HEK293T (cell line): ENCODE data around the gene ITGB2.

Source experiments
- CTCF ChIA-PET: fragments of 350-600 bp; formaldehyde crosslinking; extraction: SDS; loops from one replicate; lab custom pipeline; 2021; ENCODE audit warnings: antibody characterized with exemption, inconsistent platforms; lab: Yijun Ruan, JAX
- POLR2A ChIA-PET: fragments of 350-600 bp; formaldehyde crosslinking; extraction: SDS; loops from one replicate; lab custom pipeline; 2020; ENCODE audit warnings: antibody characterized with exemption, inconsistent platforms; lab: Yijun Ruan, JAX
- DNase-seq: peaks from one replicate; pipeline ENCODE4 v3.0.0; 2012; ENCODE audit warnings: mixed read lengths; ENCODE audit errors: extremely low spot score
- ARNT ChIP-seq: fragments of 450-650 bp; IDR thresholded peaks from 2 replicates; pipeline ENCODE4 v1.6.1; 2017; ENCODE audit warnings: mild to moderate bottlenecking
- BHLHE40 ChIP-seq: fragments of 450-650 bp; IDR thresholded peaks from 2 replicates; pipeline ENCODE4 v1.6.1; 2016; ENCODE audit warnings: mild to moderate bottlenecking, moderate library complexity, borderline replicate concordance
- CTBP1 ChIP-seq: fragments of 450-650 bp; IDR thresholded peaks from 2 replicates; pipeline ENCODE4 v1.6.1; 2016; ENCODE audit warnings: borderline replicate concordance
- ELF4 ChIP-seq: fragments of 450-650 bp; IDR thresholded peaks from 2 replicates; pipeline ENCODE4 v1.6.1; 2017; ENCODE audit warnings: antibody characterized with exemption
- FOXA1 ChIP-seq: fragments of 450-650 bp; IDR thresholded peaks from 2 replicates; pipeline ENCODE4 v1.6.1; 2016; ENCODE audit warnings: mild to moderate bottlenecking
- FOXK2 ChIP-seq: fragments of 450-650 bp; IDR thresholded peaks from 2 replicates; pipeline ENCODE4 v1.6.1; 2016; ENCODE audit warnings: mild to moderate bottlenecking
- FOXM1 ChIP-seq: fragments of 450-650 bp; IDR thresholded peaks from 2 replicates; pipeline ENCODE4 v1.6.1; 2017; ENCODE audit warnings: mild to moderate bottlenecking, borderline replicate concordance
- HDGF ChIP-seq: fragments of 450-650 bp; IDR thresholded peaks from 2 replicates; pipeline ENCODE4 v1.6.1; 2017; ENCODE audit warnings: antibody characterized with exemption, borderline replicate concordance
- L3MBTL2 ChIP-seq: fragments of 450-650 bp; conservative IDR thresholded peaks from 2 replicates; pipeline ENCODE4 v1.6.1; 2016; ENCODE audit warnings: mild to moderate bottlenecking
- LEF1 ChIP-seq: fragments of 450-650 bp; IDR thresholded peaks from 2 replicates; pipeline ENCODE4 v1.6.1; 2017; ENCODE audit warnings: mild to moderate bottlenecking, borderline replicate concordance
- NFRKB ChIP-seq: fragments of 450-650 bp; IDR thresholded peaks from 2 replicates; pipeline ENCODE4 v1.6.1; 2016; ENCODE audit warnings: mild to moderate bottlenecking, moderate library complexity
- SP1 ChIP-seq: fragments of 450-650 bp; IDR thresholded peaks from 2 replicates; pipeline ENCODE4 v1.6.1; 2017
- SUZ12 ChIP-seq: fragments of 450-650 bp; IDR thresholded peaks from 2 replicates; pipeline ENCODE4 v1.6.1; 2016; ENCODE audit warnings: mild to moderate bottlenecking
- TARDBP ChIP-seq: fragments of 450-650 bp; IDR thresholded peaks from 2 replicates; pipeline ENCODE4 v1.6.1; 2016
- ZNF384 ChIP-seq: fragments of 450-650 bp; IDR thresholded peaks from 2 replicates; pipeline ENCODE4 v1.6.1; 2016
- TF ChIP-seq, protein P1 (sequence below): fragments of 450-650 bp; IDR thresholded peaks from 2 replicates; pipeline ENCODE4 v1.6.1; 2016

ITGB2 gene

DNA sequence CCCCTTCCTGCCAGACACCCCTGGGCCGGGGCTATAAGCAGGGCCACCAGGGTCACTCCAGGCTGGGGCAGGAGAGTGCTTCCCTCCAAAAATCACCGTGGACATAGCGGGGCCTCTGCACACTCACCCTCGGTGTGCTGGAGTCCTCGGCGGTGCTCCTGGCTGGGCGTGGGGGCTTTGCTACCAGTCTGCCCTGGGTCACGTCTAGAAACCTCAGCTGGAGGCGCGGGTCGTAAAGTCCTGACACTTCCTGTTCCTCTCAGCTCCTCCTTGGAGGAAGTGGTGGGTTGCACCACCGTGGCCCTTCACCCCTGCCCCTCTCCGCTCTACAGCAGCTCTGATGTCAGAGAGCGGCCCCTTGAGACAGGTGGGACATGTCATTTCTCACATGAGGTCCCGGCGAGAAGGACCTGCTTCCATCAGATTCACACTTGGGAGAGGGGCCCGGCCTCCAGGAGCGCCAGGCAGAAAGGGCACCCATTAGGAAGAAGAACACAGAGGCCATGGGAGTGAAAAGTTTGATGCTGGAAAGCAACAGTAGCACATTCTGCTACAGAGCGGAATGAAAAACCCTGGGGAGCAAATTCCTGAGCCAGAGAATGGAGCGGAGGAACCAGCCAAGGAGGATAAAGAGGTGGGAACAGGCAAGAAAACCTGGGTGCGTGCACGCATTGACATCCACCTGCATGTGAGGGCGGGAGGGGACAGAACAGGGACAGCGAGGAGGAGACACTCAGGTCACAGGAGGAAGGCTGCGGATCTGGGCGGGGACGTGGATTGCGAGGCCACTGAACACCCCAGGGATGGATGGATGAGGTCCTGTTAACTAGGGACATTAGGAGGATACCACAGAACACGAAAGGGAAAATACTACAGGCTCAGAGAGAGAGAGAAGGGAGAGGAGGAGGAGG lies at the start of gene ITGB2:
Gene ITGB2 (minus strand): TSS at position 206 of the 911 bp plus-strand sequence. CDS start 10,117 bp downstream, outside the sequence.
- POLR2A ChIA-PET, result no interaction called here
- DNase-seq, result no peak

GRCh38 chr21:44969931-44970755 lies 49.4 kb upstream of the ITGB2 start:
- TF ChIP-seq TARDBP (no peak), LEF1 (no peak), FOXA1 (no peak), ELF4 (no peak), ARNT (no peak), SUZ12 (no peak), FOXK2 (no peak), L3MBTL2 (no peak), FOXM1 (no peak)
- TF ChIP-seq, protein P1, sequence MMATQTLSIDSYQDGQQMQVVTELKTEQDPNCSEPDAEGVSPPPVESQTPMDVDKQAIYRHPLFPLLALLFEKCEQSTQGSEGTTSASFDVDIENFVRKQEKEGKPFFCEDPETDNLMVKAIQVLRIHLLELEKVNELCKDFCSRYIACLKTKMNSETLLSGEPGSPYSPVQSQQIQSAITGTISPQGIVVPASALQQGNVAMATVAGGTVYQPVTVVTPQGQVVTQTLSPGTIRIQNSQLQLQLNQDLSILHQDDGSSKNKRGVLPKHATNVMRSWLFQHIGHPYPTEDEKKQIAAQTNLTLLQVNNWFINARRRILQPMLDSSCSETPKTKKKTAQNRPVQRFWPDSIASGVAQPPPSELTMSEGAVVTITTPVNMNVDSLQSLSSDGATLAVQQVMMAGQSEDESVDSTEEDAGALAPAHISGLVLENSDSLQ, result no peak
- DNase-seq, result no peak
- CTCF ChIA-PET, result no interaction called here
- POLR2A ChIA-PET, result no interaction called here

More for the DNA sequence above, at the start of gene ITGB2:
- CTCF ChIA-PET, result no interaction called here
- TF ChIP-seq NFRKB, result no peak
- no peak for TF ChIP-seq FOXA1
- TF ChIP-seq SUZ12, result no peak
- no peak for TF ChIP-seq ARNT
- TF ChIP-seq, protein P1, result no peak
- no peak for TF ChIP-seq HDGF
- no peak for TF ChIP-seq FOXM1
- TF ChIP-seq ELF4, result no peak
- TF ChIP-seq TARDBP, result no peak
- no peak for TF ChIP-seq FOXK2
- no peak for TF ChIP-seq SP1
- no peak for TF ChIP-seq ZNF384
- TF ChIP-seq BHLHE40, result no peak
- no peak for TF ChIP-seq CTBP1
- no peak for TF ChIP-seq L3MBTL2
- TF ChIP-seq LEF1, result no peak

- TF ChIP-seq NFRKB (no peak), ARNT (no peak), FOXK2 (no peak), SP1 (no peak), FOXA1 (no peak), FOXM1 (no peak), BHLHE40 (no peak), L3MBTL2 (no peak), TARDBP (no peak), SUZ12 (no peak)
- TF ChIP-seq, protein P1, result no peak
- ChIA-PET CTCF (no interaction called here), POLR2A (no interaction called here)
- no peak for DNase-seq
Observed at GRCh38 chr21:44969066-44969670, 48.5 kb upstream of the ITGB2 start.

DNA sequence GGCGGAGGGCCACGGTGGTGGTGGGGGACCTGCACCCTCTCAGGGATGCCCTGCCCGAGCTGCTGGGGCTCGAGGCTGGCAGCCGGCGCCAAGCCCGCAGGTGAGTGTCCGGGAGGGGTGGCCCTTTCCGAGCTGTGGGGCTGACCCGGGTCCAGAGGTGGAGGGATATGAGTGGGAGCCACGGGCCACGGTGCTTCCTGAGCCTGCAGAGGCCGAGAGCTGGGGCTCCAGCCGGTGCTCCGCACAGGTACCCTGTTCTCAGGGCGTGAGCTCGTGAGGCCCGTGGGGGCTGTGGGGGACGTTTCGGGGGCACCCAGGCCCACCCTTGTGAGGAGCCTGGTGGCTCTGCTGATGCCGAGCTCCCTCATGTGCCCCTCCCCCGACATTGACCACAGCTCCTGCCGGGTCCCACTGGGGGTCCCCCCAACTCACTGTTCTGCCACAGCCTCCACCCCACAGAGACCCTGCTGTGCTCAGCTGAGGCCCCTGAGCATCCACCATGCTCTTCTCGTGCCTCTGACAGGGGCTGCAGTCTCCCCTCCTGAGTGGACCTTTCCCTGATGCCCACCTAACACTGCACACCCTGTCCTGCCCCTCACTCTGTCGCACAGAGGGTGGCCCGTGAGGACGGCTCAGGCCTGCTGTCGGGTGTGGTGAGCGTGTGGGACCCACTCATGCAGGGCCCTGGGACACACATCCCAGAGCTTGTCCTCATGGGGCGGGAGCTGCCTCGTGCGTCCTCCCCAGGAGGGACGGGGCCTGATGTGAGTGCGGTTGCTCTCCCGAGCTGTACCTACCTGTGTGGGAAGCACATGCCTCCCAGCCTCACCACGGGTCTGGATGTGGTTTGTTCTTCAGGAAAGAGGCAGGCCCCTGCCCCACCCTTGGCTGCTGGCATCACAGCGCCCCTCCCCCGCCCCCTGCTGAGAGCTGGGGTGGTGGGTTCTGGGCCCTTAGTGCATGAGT lies 46.7 kb upstream of the ITGB2 start:
- no peak for DNase-seq
- ChIA-PET POLR2A (no interaction called here), CTCF (no interaction called here)
- TF ChIP-seq ZNF384, result no peak
- no peak for TF ChIP-seq L3MBTL2
- no peak for TF ChIP-seq SUZ12
- no peak for TF ChIP-seq BHLHE40
- TF ChIP-seq ARNT, result no peak
- no peak for TF ChIP-seq FOXK2
- TF ChIP-seq NFRKB, result no peak
- no peak for TF ChIP-seq LEF1
- TF ChIP-seq HDGF, result no peak
- TF ChIP-seq CTBP1, result no peak
- no peak for TF ChIP-seq FOXA1
- no peak for TF ChIP-seq ELF4
- TF ChIP-seq, protein P1, result no peak
- TF ChIP-seq TARDBP, result no peak
